Karpas-422 (cell line): Measurements from ENCODE around the gene FAM3A. TPM values are rescaled to one million over a fixed set of nuclear protein-coding genes. Genes with fewer than 3 reads are reported as not detected.
"Not testable (repeated sequence)": the region's sequence is repeated elsewhere in the genome, so short reads cannot be mapped to it uniquely, and the experiment has no call there.

ENCODE experiments used
- DNase-seq: peaks from one replicate; pipeline ENCODE4 v3.0.0-alpha.2; 2015
- H2AFZ ChIP-seq: fragments of 200-600 bp; sonication (generic); 2 replicates; pipeline ENCODE4 v1.6.1; 2014; ENCODE audit warnings: antibody characterized with exemption, low read length, mixed read lengths
- H3K27ac ChIP-seq: fragments of 200-600 bp; sonication (generic); 2 replicates; pipeline ENCODE4 v1.5.1; 2014; ENCODE audit warnings: mild to moderate bottlenecking, low read length, moderate library complexity
- H3K27me3 ChIP-seq: fragments of 200-600 bp; sonication (generic); 2 replicates; pipeline ENCODE4 v1.6.1; 2014; ENCODE audit warnings: low read length, mixed read lengths
- H3K36me3 ChIP-seq: fragments of 200-600 bp; sonication (generic); 2 replicates; pipeline ENCODE4 v1.6.1; 2014; ENCODE audit warnings: low read length, mixed read lengths; ENCODE audit not compliant: insufficient read depth
- H3K4me1 ChIP-seq: fragments of 200-600 bp; sonication (generic); 2 replicates; pipeline ENCODE4 v1.6.1; 2014; ENCODE audit warnings: mild to moderate bottlenecking, low read length, mixed read lengths
- H3K4me2 ChIP-seq: fragments of 200-600 bp; sonication (generic); 2 replicates; pipeline ENCODE4 v1.6.1; 2014; ENCODE audit warnings: low read length, low read depth, mild to moderate bottlenecking; ENCODE audit not compliant: poor library complexity, severe bottlenecking
- H3K4me3 ChIP-seq: fragments of 200-600 bp; sonication (generic); 2 replicates; pipeline ENCODE4 v1.5.1; 2014; ENCODE audit warnings: mild to moderate bottlenecking, antibody characterized with exemption, low read length, mixed read lengths
- H3K79me2 ChIP-seq: fragments of 200-600 bp; sonication (generic); 2 replicates; pipeline ENCODE4 v1.6.1; 2014; ENCODE audit warnings: mild to moderate bottlenecking, low read length, mixed read lengths
- H3K9ac ChIP-seq: fragments of 200-600 bp; sonication (generic); 2 replicates; pipeline ENCODE4 v1.6.0; 2014; ENCODE audit warnings: low read length
- H3K9me2 ChIP-seq: fragments of 200-600 bp; sonication (generic), shearing (Covaris generic); replicated peaks from 2 replicates; pipeline ENCODE4 v1.6.0; 2014; ENCODE audit warnings: mild to moderate bottlenecking, low read length, moderate library complexity; ENCODE audit not compliant: insufficient read depth
- H3K9me3 ChIP-seq: fragments of 300-700, 200-600 bp; sonication (generic); 2 replicates; pipeline ENCODE4 v1.6.1; 2014; ENCODE audit warnings: low read length, mixed read lengths
- H4K20me1 ChIP-seq: fragments of 200-600 bp; sonication (generic); 2 replicates; pipeline ENCODE4 v1.6.1; 2014; ENCODE audit warnings: mild to moderate bottlenecking, antibody characterized with exemption, low read length, low read depth; ENCODE audit not compliant: insufficient read depth
- total RNA-seq: library from RNA; depleted of rRNA; stranded (reverse); fragments of >200 nt; shearing (Covaris generic); gene quantifications from 2 replicates; pipeline ENCODE4 v1.2.3, GENCODE V29; 2014; ENCODE audit warnings: low replicate concordance

Gene FAM3A
- total RNA-seq, 1 experiment from 2014 or later = 14.0 TPM

DNA sequence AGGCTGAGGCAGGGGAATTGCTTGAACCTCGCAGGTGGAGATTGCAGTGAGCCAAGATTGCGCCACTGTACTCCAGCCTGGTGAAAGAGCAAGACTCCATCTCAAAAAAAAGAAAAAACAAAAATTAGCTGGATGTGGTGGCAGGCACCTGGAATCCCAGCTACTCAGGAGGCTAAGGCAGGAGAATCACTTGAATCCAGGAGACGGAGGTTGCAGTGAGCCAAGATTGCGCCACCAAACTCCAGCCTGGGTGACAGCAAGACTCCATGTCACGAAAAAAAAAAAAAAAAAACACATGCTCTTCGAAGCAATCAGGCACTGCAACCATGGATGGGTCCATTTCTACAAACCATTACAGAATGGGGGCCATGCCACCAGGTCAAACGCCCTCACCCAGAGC is 24.3 kb upstream of the FAM3A start:
- not testable (repeated sequence) for H3K27me3 ChIP-seq, H3K4me1 ChIP-seq, H3K36me3 ChIP-seq, H4K20me1 ChIP-seq, H3K9ac ChIP-seq, H3K4me3 ChIP-seq, H3K9me3 ChIP-seq, H3K4me2 ChIP-seq, H3K79me2 ChIP-seq, H3K9me2 ChIP-seq, H2AFZ ChIP-seq, H3K27ac ChIP-seq, DNase-seq

GRCh38 chrX:154539077-154539476 is 23.0 kb upstream of the FAM3A start:
- no peak overlapping the region for H3K9ac ChIP-seq
- H3K79me2 ChIP-seq = no peaks in the 10 kb centered on the region
- H4K20me1 ChIP-seq = no peaks in the 10 kb centered on the region
- H3K4me3 ChIP-seq = no peak overlapping the region
- peak; percentile 30 for DNase-seq
- H3K4me1 ChIP-seq = peaks cover 3% of the 10 kb centered on the region
- H3K4me2 ChIP-seq = no peak overlapping the region
- no peak overlapping the region for H2AFZ ChIP-seq
- no peaks in the 10 kb centered on the region for H3K9me2 ChIP-seq
- H3K27ac ChIP-seq = no peak overlapping the region
- H3K27me3 ChIP-seq = no peaks in the 10 kb centered on the region
- H3K36me3 ChIP-seq = no peaks in the 10 kb centered on the region
- H3K9me3 ChIP-seq = no peaks in the 10 kb centered on the region

DNA sequence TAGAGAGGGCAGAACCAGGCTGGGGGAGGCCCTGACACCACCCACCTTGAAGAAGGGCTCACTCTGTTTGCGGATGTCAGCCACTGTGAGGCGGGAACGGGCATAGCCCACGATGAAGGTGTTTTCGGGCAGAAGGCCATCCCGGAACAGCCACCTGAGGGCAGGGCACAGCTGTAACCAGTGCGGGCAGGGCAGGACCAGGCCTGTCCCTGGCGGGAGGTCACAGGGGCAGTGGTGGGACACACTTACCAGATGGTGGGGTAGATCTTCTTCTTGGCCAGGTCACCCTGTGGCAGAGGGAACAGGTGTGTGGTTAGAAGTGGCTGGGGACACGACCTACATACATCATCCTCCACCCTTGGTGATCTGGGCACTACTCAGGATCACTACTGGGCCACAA is 19.9 kb upstream of the FAM3A start:
- no peaks in the 10 kb centered on the region for H3K36me3 ChIP-seq
- H3K27me3 ChIP-seq = no peaks in the 10 kb centered on the region
- H2AFZ ChIP-seq = no peak overlapping the region
- no peak overlapping the region for H3K4me3 ChIP-seq
- no peaks in the 10 kb centered on the region for H4K20me1 ChIP-seq
- H3K79me2 ChIP-seq = no peaks in the 10 kb centered on the region
- no peak overlapping the region for H3K9ac ChIP-seq
- H3K4me1 ChIP-seq = peaks cover 3% of the 10 kb centered on the region
- no peaks in the 10 kb centered on the region for H3K9me2 ChIP-seq
- DNase-seq = no peak
- H3K4me2 ChIP-seq = no peak overlapping the region
- no peak overlapping the region for H3K27ac ChIP-seq
- H3K9me3 ChIP-seq = no peaks in the 10 kb centered on the region

DNA sequence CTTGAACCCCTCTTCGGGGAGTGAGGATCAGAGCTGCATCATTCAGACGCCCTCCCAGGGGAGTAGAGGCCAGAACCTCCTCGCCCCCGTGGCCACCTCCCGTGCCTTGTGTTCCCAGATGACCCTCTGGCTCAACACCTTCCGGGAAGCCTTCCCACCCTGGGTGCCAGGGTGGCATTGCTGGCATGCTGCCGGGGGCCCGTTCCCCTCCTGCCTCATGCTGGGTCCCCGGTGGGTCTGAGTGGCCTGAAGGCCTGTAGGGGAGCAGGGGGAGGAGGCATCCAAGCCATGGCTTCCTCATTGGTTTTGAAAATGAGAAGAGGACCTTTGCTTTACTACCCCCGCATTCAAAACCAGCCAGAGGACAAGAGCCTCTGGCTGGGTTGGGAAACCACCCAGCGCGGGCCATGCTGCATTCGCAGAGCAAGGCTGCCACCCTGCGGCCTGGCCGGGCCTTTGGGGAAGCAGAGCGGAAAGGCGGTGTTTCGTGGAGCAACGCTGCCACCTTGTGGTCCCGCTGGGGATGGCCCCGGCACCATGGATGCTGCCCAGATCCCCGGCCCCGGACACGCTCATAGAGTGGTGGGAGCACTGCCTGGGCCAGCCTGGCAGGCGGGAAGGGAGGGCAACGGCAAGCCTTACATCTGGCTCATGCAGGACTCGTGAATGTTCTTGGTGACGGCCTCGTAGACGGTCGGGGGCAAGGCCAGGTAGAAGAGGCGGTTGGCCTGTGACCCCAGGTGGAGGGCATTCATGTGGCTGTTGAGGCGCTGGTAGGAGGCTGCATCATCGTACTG is 18.7 kb upstream of the FAM3A start:
- H3K9ac ChIP-seq = peak overlapping the region; percentile 41; the same call in 1 of the 2 replicates
- no peaks in the 10 kb centered on the region for H3K79me2 ChIP-seq
- no peak overlapping the region for H3K27ac ChIP-seq
- no peak overlapping the region for H3K4me3 ChIP-seq
- peak; percentile 95 for DNase-seq
- no peaks in the 10 kb centered on the region for H3K27me3 ChIP-seq
- no peaks in the 10 kb centered on the region for H3K9me2 ChIP-seq
- no peaks in the 10 kb centered on the region for H4K20me1 ChIP-seq
- H3K36me3 ChIP-seq = no peaks in the 10 kb centered on the region
- H2AFZ ChIP-seq = no peak overlapping the region
- no peak overlapping the region for H3K4me2 ChIP-seq
- no peaks in the 10 kb centered on the region for H3K9me3 ChIP-seq
- peaks cover 3% of the 10 kb centered on the region for H3K4me1 ChIP-seq

DNA sequence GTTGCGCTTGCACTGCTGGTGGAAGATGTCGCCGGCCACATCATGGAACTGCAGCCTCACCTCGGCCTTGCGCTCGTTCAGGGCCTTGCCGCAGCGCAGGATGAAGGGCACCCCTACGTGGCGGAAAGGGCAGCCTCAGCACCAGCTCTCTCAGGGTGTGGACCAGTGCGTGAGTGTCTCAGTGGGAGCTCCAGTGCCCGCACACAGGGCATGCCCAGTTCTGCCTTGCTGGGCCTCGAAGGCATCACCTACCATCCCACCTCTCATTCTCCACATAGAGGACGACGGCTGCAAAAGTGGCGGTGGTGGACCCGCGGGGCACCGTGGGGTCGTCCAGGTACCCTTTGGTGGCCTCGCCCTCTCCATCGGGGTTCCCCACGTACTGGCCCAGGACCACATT is 16.7 kb upstream of the FAM3A start:
- Histone ChIP-seq H2AFZ (no peak overlapping the region), H3K9ac (no peak overlapping the region)

DNA sequence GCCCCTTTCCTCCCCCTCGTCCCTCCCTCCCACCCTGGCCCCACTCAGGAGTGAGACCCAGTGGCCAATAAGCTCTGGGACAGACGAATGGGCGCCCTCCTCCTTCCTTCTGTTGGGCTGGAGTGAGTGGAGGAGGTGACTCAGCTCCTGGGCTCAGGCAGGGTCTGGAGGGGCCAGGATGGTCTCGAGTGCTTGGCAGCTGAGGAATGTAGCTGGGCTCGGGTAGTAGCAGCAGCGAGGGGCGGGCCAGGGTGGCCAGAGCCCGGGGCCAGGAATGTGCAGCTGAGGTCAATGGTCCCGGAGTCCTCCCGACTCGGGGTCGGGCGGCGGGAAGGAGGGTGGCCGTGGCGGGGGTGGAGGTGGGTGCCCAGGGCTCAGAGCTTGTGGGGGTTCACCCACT is 15.6 kb upstream of the FAM3A start:
- H3K9ac ChIP-seq = no peak overlapping the region
- no peak overlapping the region for H3K4me3 ChIP-seq
- no peak overlapping the region for H2AFZ ChIP-seq
- no peaks in the 10 kb centered on the region for H3K9me3 ChIP-seq
- H4K20me1 ChIP-seq = no peaks in the 10 kb centered on the region
- no peaks in the 10 kb centered on the region for H3K9me2 ChIP-seq
- H3K4me2 ChIP-seq = no peak overlapping the region
- peaks cover 13% of the 10 kb centered on the region for H3K4me1 ChIP-seq
- no peaks in the 10 kb centered on the region for H3K36me3 ChIP-seq
- no peaks in the 10 kb centered on the region for H3K79me2 ChIP-seq
- DNase-seq = no peak
- no peak overlapping the region for H3K27ac ChIP-seq
- no peaks in the 10 kb centered on the region for H3K27me3 ChIP-seq

More for the DNA sequence above, 16.7 kb upstream of the FAM3A start:
- no peaks in the 10 kb centered on the region for H3K9me2 ChIP-seq
- no peaks in the 10 kb centered on the region for H3K36me3 ChIP-seq
- H3K79me2 ChIP-seq = no peaks in the 10 kb centered on the region
- no peaks in the 10 kb centered on the region for H3K9me3 ChIP-seq
- no peak overlapping the region for H3K4me3 ChIP-seq
- peaks cover 4% of the 10 kb centered on the region for H3K4me1 ChIP-seq
- H3K4me2 ChIP-seq = no peak overlapping the region
- H3K27me3 ChIP-seq = no peaks in the 10 kb centered on the region
- DNase-seq = no peak
- no peaks in the 10 kb centered on the region for H4K20me1 ChIP-seq
- H3K27ac ChIP-seq = no peak overlapping the region

DNA sequence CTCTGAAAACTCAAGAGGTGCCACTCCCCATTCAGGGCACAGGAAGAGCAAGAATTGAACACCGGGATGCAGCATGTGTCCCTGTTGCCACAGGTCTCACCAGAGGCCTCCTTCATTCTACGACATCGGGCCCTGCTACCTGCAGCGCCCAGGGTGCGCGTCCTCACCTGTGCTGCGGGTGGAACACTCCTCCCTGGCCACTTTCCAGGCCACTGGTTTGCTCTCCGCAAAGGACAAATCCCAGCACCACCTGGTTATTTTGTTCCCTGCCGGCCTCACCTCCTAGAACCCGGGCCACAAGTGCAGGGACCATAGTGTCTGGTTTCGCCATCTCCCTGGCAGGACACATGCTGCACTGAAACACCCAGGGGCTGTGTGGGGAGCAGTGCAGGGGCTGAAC is 14.3 kb upstream of the FAM3A start:
- H3K4me2 ChIP-seq = no peak overlapping the region
- H4K20me1 ChIP-seq = no peaks in the 10 kb centered on the region
- no peaks in the 10 kb centered on the region for H3K27me3 ChIP-seq
- no peaks in the 10 kb centered on the region for H3K79me2 ChIP-seq
- H3K27ac ChIP-seq = no peak overlapping the region
- no peak overlapping the region for H3K9ac ChIP-seq
- no peak overlapping the region for H3K4me3 ChIP-seq
- no peaks in the 10 kb centered on the region for H3K9me2 ChIP-seq
- peaks cover 13% of the 10 kb centered on the region for H3K4me1 ChIP-seq
- DNase-seq = no peak
- H3K9me3 ChIP-seq = no peaks in the 10 kb centered on the region
- H3K36me3 ChIP-seq = no peaks in the 10 kb centered on the region
- no peak overlapping the region for H2AFZ ChIP-seq

DNA sequence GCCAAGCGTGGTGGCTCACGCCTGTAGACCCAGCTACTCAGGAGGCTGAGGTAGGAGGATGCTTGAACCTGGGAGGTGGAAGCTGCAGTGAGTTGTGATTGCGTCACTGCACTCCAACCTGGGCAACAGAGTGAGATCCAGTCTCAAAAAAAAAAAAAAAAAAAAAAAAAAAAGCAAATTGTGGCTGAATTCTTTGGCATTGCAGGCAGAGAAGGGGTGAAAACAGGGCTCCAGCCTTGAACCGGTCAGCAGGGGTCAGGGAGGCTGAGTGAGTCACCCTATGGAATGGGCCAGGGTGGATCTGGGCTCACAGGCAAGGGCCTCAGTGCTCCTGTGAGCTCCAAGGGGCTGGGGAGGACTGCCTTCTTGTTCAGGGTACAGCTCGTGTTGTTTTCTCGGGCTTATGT is 13.2 kb upstream of the FAM3A start:
- Histone ChIP-seq H3K27me3 (no peaks in the 10 kb centered on the region), H3K79me2 (no peaks in the 10 kb centered on the region), H3K4me3 (no peak overlapping the region), H3K4me1 (peaks cover 9% of the 10 kb centered on the region), H3K9me2 (no peaks in the 10 kb centered on the region), H3K27ac (no peak overlapping the region), H3K9ac (no peak overlapping the region), H4K20me1 (no peaks in the 10 kb centered on the region), H3K9me3 (no peaks in the 10 kb centered on the region), H3K4me2 (no peak overlapping the region), H2AFZ (no peak overlapping the region), H3K36me3 (no peaks in the 10 kb centered on the region)
- DNase-seq = no peak
